Measurements from ENCODE around the gene NELFB.

- TF ChIP-seq CTCF (conservative IDR thresholded peaks at IDR 0.05; ENCODE audit: low read depth, low read length): no peak
- no peak for TF ChIP-seq EZH2 (IDR thresholded peaks at IDR 0.05; ENCODE audit: borderline replicate concordance, low read depth, low read length, poor library complexity, severe bottlenecking)
Observed at GRCh38 chr9:137300567-137301080, 45.5 kb downstream of the NELFB start.
